A549 (cell line): ENCODE data around the gene LAP3.

ENCODE experiments used
- CTCF ChIP-seq: fragments of >200 bp; sonication (Bioruptor Twin); formaldehyde crosslinking; IDR thresholded peaks from 3 replicates; pipeline ENCODE4 v1.5.1; 2016
- ELK1 ChIP-seq: fragments of 150-350 bp; IDR thresholded peaks from 2 replicates; pipeline ENCODE4 v1.6.1; 2014; ENCODE audit warnings: low read depth, mild to moderate bottlenecking, low read length
- FOSB ChIP-seq: fragments of 250-450 bp; sonication (Bioruptor Pico); IDR thresholded peaks from 2 replicates; pipeline ENCODE4 v1.5.0; 2020; ENCODE audit warnings: mild to moderate bottlenecking, moderate library complexity
- POLR2A ChIP-seq: IDR thresholded peaks from 2 replicates; pipeline ENCODE4 v1.6.1; 2012; ENCODE audit warnings: mild to moderate bottlenecking, low read length
- RAD21 ChIP-seq, 2 experiments: fragments of >200 bp in 1 of 2; sonication (Bioruptor Twin) in 1 of 2; formaldehyde crosslinking in 1 of 2; IDR thresholded peaks in 1 of 2; conservative IDR thresholded peaks in 1 of 2; 2 replicates in 1 of 2; 3 replicates in 1 of 2; pipeline ENCODE4 v1.6.1; 2012 to 2018; ENCODE audit warnings: inconsistent platforms in 1 of 2
- ZFP36 ChIP-seq: fragments of 450-650 bp; IDR thresholded peaks from 2 replicates; pipeline ENCODE4 v1.6.1; 2014; ENCODE audit warnings: borderline replicate concordance; ENCODE audit not compliant: partially characterized antibody
- TF ChIP-seq, protein P1 (sequence below): fragments of 200-600 bp; sonication (generic); IDR thresholded peaks from 2 replicates; pipeline ENCODE4 v1.6.1; 2016; ENCODE audit warnings: antibody characterized with exemption, mild to moderate bottlenecking, moderate library complexity
- TF ChIP-seq, protein P2 (sequence below): IDR thresholded peaks from 2 replicates; pipeline ENCODE4 v1.6.1; 2012; ENCODE audit warnings: low read depth, borderline replicate concordance
- TF ChIP-seq, protein P3 (sequence below): fragments of 250-450 bp; sonication (Bioruptor Pico); IDR thresholded peaks from 2 replicates; pipeline ENCODE4 v1.5.0; 2021; ENCODE audit warnings: mild to moderate bottlenecking, moderate library complexity, borderline replicate concordance

DNA sequence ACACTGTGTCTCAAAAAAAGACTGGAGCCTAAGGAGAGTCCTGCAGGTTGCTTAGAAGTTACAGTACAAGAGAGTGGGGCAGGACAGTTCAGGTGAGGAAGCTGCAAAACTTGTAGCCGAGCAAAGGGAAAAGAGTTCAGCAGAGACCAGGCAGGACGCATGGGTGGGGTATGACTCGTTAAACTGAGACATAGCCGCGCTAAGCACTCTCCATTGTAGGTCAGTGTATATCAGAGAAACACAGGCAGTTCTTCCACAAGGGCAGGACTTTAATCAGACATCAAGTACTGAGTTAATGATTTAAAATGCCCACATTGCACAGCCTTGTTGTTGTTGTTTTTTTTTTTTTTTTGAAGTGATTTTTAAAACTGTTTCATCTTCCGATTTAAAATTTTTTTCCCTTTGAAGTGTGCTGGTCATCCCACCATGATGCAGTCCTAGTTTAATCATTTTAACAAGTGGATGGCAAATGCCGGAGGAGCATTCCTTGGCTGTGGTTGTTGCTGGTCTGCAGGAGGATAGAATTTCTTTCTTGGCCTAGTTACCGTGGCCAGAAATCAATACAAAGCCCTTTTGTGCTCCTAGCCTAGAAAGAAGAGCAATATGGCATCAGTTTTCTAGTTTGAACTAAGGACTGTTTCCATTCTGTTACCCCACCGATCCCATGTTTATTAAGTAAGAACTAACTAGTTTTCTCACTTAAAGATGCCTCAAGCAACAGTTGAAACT is 10.3 kb downstream of the LAP3 start:
- TF ChIP-seq CTCF (no peak), ZFP36 (no peak), RAD21 (conservative IDR thresholded peaks at IDR 0.05 in 1 of 2, IDR thresholded peaks at IDR 0.05 in 1 of 2) (no peak), POLR2A (no peak), FOSB (no peak), ELK1 (no peak)
- TF ChIP-seq, protein P1, sequence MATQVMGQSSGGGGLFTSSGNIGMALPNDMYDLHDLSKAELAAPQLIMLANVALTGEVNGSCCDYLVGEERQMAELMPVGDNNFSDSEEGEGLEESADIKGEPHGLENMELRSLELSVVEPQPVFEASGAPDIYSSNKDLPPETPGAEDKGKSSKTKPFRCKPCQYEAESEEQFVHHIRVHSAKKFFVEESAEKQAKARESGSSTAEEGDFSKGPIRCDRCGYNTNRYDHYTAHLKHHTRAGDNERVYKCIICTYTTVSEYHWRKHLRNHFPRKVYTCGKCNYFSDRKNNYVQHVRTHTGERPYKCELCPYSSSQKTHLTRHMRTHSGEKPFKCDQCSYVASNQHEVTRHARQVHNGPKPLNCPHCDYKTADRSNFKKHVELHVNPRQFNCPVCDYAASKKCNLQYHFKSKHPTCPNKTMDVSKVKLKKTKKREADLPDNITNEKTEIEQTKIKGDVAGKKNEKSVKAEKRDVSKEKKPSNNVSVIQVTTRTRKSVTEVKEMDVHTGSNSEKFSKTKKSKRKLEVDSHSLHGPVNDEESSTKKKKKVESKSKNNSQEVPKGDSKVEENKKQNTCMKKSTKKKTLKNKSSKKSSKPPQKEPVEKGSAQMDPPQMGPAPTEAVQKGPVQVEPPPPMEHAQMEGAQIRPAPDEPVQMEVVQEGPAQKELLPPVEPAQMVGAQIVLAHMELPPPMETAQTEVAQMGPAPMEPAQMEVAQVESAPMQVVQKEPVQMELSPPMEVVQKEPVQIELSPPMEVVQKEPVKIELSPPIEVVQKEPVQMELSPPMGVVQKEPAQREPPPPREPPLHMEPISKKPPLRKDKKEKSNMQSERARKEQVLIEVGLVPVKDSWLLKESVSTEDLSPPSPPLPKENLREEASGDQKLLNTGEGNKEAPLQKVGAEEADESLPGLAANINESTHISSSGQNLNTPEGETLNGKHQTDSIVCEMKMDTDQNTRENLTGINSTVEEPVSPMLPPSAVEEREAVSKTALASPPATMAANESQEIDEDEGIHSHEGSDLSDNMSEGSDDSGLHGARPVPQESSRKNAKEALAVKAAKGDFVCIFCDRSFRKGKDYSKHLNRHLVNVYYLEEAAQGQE: no peak
- TF ChIP-seq, protein P2, sequence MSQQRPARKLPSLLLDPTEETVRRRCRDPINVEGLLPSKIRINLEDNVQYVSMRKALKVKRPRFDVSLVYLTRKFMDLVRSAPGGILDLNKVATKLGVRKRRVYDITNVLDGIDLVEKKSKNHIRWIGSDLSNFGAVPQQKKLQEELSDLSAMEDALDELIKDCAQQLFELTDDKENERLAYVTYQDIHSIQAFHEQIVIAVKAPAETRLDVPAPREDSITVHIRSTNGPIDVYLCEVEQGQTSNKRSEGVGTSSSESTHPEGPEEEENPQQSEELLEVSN: no peak
- TF ChIP-seq, protein P3, sequence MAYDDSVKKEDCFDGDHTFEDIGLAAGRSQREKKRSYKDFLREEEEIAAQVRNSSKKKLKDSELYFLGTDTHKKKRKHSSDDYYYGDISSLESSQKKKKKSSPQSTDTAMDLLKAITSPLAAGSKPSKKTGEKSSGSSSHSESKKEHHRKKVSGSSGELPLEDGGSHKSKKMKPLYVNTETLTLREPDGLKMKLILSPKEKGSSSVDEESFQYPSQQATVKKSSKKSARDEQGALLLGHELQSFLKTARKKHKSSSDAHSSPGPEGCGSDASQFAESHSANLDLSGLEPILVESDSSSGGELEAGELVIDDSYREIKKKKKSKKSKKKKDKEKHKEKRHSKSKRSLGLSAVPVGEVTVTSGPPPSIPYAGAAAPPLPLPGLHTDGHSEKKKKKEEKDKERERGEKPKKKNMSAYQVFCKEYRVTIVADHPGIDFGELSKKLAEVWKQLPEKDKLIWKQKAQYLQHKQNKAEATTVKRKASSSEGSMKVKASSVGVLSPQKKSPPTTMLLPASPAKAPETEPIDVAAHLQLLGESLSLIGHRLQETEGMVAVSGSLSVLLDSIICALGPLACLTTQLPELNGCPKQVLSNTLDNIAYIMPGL (CRISPR knock-in tag): no peak
